Measurements from ENCODE around the gene ZNF70. TPM values are rescaled to one million over a fixed set of nuclear protein-coding genes. Genes with fewer than 3 reads are reported as not detected.

ZNF70 gene
- total and polyA plus RNA-seq, 9 of the 15 experiments (the other 6 are each of a cell fraction or from before 2014, with no cell fraction given), result 0.14 to 3.3 (median 1.4) TPM

- TF ChIP-seq HINFP (tag; conservative IDR thresholded peaks at IDR 0.05; ENCODE audit: low read depth), result peak; percentile 68
- no peak for TF ChIP-seq MED1 (CRISPR knock-in tag; IDR thresholded peaks at IDR 0.05; ENCODE audit: borderline replicate concordance)
- TF ChIP-seq FOXJ3 (CRISPR knock-in tag; IDR thresholded peaks at IDR 0.05), result no peak
- TF ChIP-seq KLF10 (CRISPR knock-in tag; IDR thresholded peaks at IDR 0.05), result no peak
- no peak for TF ChIP-seq ZNF778 (CRISPR knock-in tag; IDR thresholded peaks at IDR 0.05)
- TF ChIP-seq YY1 (IDR thresholded peaks at IDR 0.05; ENCODE audit: borderline replicate concordance in 1 of 3, control insufficient read depth in 1 of 3, extremely low read depth in 1 of 3, insufficient read depth in 3 of 3, insufficient read length in 1 of 3, insufficient replicate concordance in 2 of 3, low read depth in 1 of 3, low read length in 2 of 3), result peak in 2 of 3 experiments; percentile 37 to 55
- TF ChIP-seq ZNF696 (CRISPR knock-in tag; conservative IDR thresholded peaks at IDR 0.05), result no peak
- TF ChIP-seq PRMT5 (CRISPR knock-in tag; IDR thresholded peaks at IDR 0.05), result no peak
- TF ChIP-seq MXI1 (IDR thresholded peaks at IDR 0.05; ENCODE audit: low read depth, low read length), result no peak
- 0 out of 2 replicates have a peak, but pooled peaks have one; percentile 48 for TF ChIP-seq CTBP1 (IDR thresholded peaks at IDR 0.05; ENCODE audit: borderline replicate concordance)
- TF ChIP-seq ZNF589 (CRISPR knock-in tag; IDR thresholded peaks at IDR 0.05; ENCODE audit: low read depth), result peak; percentile 91
- no peak for TF ChIP-seq CREB1 (IDR thresholded peaks at IDR 0.05)
- TF ChIP-seq CREB1 (CRISPR knock-in tag; IDR thresholded peaks at IDR 0.05), result no peak
- no peak for TF ChIP-seq EWSR1 (IDR thresholded peaks at IDR 0.05; ENCODE audit: borderline replicate concordance, low read depth, partially characterized antibody)
- no peak for TF ChIP-seq NEUROD1 (IDR thresholded peaks at IDR 0.05; ENCODE audit: borderline replicate concordance, low read depth, low read length, partially characterized antibody)
- TF ChIP-seq GATAD2B (IDR thresholded peaks at IDR 0.05; ENCODE audit: borderline replicate concordance), result no peak
- TF ChIP-seq GABPA (tag; conservative IDR thresholded peaks at IDR 0.05; ENCODE audit: low read depth), result peak; percentile 51
- TF ChIP-seq BRF2 (IDR thresholded peaks at IDR 0.05; ENCODE audit: borderline replicate concordance, insufficient read depth, insufficient read length), result no peak
- TF ChIP-seq MITF (IDR thresholded peaks at IDR 0.05), result no peak
- TF ChIP-seq HOXB6 (CRISPR knock-in tag; IDR thresholded peaks at IDR 0.05; ENCODE audit: borderline replicate concordance), result no peak
- no peak for TF ChIP-seq ZNF436 (CRISPR knock-in tag; IDR thresholded peaks at IDR 0.05)
- no peak for TF ChIP-seq JUND (IDR thresholded peaks at IDR 0.05; ENCODE audit: borderline replicate concordance, low read depth, low read length)
- no peak for TF ChIP-seq JUND (tag; IDR thresholded peaks at IDR 0.05; ENCODE audit: borderline replicate concordance, low read depth, low read length)
These were observed 36.1 kb upstream of the ZNF70 start, which contains the start of gene SMARCB1 (continued) for GRCh38 chr22:23786752-23787599.

All from K562 (cell line).